ENCODE results near the gene CNTNAP4.

Gene CNTNAP4

GRCh38 chr16:76487411-76488064, 210.3 kb downstream of the CNTNAP4 start:
- DNase-seq (ENCODE audit: low read depth, low spot score), result no peak

DNA sequence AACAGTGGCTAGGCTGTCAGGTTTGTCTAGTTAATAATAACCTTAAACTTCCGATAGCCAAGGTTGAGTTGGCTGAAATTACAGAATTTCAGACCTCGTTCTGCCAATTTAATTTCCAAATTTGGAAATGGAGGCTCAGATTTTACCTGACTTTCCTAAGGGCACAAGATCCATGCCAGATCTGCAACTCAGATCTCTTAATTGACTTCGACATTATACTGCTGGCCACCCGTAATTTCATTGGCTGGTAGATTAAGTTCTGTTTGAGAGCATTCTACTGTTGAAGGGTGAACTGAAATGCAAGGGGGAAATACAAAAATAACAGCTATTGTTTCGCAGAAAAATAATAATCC, 210.8 kb downstream of the CNTNAP4 start:
- DNase-seq (ENCODE audit: low read depth, low spot score), result no peak

- no peak for DNase-seq (ENCODE audit: low read depth, low spot score)
Measured at GRCh38 chr16:76490036-76490639, 212.9 kb downstream of the CNTNAP4 start.

- no peak for DNase-seq (ENCODE audit: low read depth, low spot score)
Measured at GRCh38 chr16:76500006-76500405, 222.8 kb downstream of the CNTNAP4 start.

GRCh38 chr16:76502063-76502462, 224.9 kb downstream of the CNTNAP4 start:
- no peak for DNase-seq (ENCODE audit: low read depth, low spot score)

GRCh38 chr16:76502555-76502954, 225.4 kb downstream of the CNTNAP4 start:
- DNase-seq (ENCODE audit: low read depth, low spot score), result no peak

GRCh38 chr16:76503091-76503490, 225.9 kb downstream of the CNTNAP4 start:
- DNase-seq (ENCODE audit: low read depth, low spot score), result no peak

DNA sequence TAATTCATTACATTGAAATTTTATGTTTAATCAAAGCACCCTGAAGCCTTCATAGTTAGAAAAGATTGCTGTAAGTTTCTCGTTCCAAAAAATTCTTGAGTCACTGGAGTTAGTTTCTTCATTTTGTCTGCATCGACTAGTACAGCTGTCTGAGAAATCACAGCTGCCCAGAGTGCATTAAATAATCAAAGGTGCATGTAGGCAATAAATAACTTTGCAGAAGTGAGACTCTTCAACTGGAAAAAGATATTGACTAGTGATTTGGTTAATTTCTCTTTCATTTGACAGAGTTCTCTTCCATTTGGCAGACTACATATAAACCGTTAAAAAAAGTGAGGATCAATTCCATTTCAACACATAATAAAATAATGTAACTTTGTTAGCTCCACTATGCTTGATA, 234.0 kb downstream of the CNTNAP4 start:
- DNase-seq (ENCODE audit: low read depth, low spot score), result no peak

DNA sequence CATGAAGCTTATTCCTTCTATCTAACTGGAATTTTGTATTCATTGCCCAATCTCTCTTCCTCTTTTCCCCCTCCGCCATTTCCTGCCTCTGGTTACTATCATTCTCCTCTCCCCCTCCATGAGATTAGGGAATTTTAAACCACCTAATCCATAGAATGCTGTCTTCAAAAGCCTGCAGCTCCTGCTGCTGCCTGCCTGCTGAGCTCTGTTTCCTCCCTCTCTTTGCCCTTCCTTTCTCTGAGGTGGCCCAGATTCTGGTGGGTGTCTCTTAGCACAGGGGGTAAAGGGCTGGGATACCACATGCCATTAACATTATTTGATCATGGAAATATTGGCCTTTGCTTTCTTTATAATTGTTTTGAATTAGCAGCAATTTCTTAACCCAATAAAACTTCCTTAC, 241.6 kb downstream of the CNTNAP4 start:
- peak; percentile 12 for DNase-seq (ENCODE audit: low read depth, low spot score)

DNA sequence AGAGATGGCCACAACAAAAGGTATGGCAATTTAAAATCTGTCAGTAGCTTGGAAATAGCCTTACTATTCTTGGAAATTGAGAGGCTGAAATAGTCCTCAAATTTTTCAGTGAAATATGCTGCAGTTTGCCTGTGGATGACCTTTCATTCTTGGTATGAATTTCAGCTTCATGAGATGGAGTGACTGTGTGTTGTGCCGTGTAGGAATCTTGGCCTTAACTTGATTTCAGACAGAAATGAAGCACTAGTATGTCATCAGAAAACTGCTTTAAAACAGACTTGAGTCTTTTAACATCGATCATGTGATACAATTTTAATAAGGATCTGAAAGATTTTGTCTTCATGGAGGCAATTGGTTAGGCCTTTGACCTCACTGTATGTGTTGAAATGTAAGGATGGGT, 247.2 kb downstream of the CNTNAP4 start:
- no peak for DNase-seq (ENCODE audit: low read depth, low spot score)

GRCh38 chr16:76524769-76525168, 247.6 kb downstream of the CNTNAP4 start:
- DNase-seq (ENCODE audit: low read depth, low spot score), result no peak

GRCh38 chr16:76527244-76527643, 250.0 kb downstream of the CNTNAP4 start:
- no peak for DNase-seq (ENCODE audit: low read depth, low spot score)

- no peak for DNase-seq (ENCODE audit: low read depth, low spot score)
Measured at GRCh38 chr16:76529120-76529519, 251.9 kb downstream of the CNTNAP4 start.

- DNase-seq (ENCODE audit: low read depth, low spot score), result no peak
Measured at GRCh38 chr16:76531236-76531635, 254.0 kb downstream of the CNTNAP4 start.

DNA sequence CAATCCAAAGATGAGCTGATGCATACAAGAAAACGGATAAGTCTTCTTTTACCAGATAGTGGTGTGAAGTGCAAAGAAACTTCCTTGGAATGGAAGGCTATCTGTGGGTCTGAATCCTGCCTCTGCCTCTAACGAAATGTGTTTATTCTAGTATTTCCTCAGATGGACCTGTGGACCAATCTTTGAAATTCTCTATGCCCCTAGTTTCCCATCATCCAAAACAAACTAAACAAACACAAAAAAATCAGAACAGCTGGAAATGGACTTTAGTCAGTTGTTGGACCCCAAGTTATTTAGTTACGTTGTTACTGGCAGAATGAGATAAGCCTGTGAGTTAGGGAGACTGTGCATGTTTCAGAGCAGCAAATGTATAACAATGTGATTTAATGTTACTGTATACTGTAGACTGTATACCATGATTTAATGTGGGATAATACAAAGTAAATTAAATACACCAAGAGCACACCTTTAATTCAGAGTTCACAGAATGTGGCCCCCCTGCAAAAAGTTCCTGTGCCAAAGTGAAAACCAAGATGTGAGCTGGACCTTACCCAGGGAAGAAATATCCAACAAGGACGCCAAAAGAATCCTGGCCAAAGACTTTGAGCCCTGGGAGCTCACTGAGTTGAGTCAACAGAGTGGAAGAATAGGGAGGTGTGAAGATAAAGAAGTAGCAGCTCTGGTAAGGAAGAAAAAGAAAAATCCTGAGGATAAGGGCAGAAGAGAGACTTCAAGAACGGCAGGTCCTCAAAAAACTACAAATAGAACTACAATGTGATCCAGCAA, 255.2 kb downstream of the CNTNAP4 start:
- no peak for DNase-seq (ENCODE audit: low read depth, low spot score)

DNA sequence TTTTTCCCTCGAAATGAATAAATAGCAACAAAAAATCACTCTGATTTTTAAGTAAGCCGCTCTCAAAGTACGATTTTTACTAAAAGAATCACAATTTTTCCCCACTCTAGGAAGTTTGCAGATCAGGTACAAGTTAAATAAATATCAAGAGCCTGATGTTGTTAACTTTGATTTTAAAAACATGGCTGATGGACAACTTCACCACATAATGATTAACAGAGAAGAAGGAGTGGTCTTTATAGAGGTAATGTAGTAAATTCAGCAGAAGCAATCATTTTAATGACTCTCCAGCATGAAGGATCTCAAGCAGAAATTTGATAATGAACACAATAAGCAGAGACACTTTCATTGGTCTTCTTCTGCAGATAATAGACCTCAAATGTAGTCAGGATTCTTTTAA, 262.4 kb downstream of the CNTNAP4 start:
- no peak for DNase-seq (ENCODE audit: low read depth, low spot score)

- no peak for DNase-seq (ENCODE audit: low read depth, low spot score)
Measured at GRCh38 chr16:76541070-76541469, 263.9 kb downstream of the CNTNAP4 start.

GRCh38 chr16:76565542-76565941, 288.3 kb downstream of the CNTNAP4 start:
- no peak for DNase-seq (ENCODE audit: low read depth, low spot score)

- no peak for DNase-seq (ENCODE audit: low read depth, low spot score)
Measured at GRCh38 chr16:76571755-76572154, 294.6 kb downstream of the CNTNAP4 start.

- DNase-seq (ENCODE audit: low read depth, low spot score), result no peak
Measured at GRCh38 chr16:76573281-76573680, 296.1 kb downstream of the CNTNAP4 start.

- DNase-seq (ENCODE audit: low read depth, low spot score), result no peak
Measured at GRCh38 chr16:76574651-76575050, 297.4 kb downstream of the CNTNAP4 start.

GRCh38 chr16:76576526-76576925, 299.3 kb downstream of the CNTNAP4 start:
- no peak for DNase-seq (ENCODE audit: low read depth, low spot score)

DNA sequence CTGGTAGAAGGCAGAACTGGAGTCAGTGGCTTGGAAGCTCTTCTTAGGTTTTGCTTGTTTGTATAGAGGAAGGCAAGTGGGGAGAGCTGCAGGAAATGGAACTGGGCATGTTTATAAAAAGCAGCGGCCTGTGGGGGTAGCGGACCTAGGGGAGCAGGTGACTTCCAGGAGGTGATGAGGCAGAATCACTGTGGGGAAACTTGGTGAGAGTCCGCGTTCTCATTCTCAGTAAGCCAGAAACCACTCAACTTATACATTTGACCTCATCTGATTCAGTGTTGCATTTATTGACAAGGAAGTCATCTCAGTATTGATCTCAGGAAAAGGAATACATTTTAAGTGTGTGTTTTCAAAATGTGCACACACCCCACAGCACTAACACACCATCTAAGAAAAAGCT, 299.8 kb downstream of the CNTNAP4 start:
- DNase-seq (ENCODE audit: low read depth, low spot score), result no peak

Measured in ELF-1 (cell line).